HCEC 1CT (cell line): ENCODE measurements around the gene PTMA.
"Not testable (repeated sequence)": the region's sequence is repeated elsewhere in the genome, so short reads cannot be mapped to it uniquely, and the experiment has no call there.

ENCODE experiments used
- DNase-seq: peaks from one replicate; pipeline ENCODE4 v3.0.0-alpha.2; 2017

PTMA gene

DNA sequence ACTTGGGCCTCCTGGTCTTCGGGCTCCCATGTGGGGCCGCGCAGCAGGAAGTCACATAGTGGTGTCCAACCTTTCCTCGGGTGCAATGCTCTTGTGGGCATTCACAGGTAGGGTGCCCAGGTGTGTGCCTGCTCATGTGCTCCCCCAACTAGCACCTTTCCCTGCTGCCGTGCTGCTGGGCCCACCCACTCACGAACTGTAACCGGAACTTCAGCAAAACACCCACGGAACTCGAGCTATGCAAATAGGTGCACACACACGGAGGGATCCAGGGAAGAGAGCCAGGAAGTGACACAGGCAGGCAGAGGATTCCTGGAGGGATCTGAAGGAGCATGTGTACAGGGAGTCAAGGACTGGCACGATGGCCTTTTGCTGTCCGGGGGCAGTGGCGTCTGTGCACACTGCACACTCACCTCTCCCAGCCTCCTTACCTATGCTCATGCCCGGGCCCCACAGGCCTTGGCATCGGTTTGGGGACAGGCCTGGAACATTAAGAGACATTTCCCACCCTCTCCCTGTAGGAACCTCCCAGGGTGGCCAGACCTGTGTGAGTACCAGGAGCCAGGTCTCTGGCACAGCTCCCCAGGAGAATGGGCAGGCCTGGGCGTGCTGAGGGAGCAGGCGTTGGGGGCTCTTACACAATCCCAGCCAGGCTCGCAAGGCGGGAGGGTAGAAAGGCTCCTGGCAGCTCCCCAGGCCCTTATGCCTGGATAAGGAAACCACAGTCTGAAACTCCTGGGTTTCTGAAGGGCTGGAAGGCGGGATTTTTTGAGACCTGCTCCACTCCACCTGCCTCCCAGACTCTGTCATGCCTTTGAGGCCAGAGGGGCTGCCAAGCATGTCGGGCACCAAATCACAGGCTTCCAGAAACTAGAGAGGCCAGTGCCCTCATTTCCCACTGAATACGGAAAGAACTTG, 6.6 kb upstream of the PTMA start:
- DNase-seq = no peak

DNA sequence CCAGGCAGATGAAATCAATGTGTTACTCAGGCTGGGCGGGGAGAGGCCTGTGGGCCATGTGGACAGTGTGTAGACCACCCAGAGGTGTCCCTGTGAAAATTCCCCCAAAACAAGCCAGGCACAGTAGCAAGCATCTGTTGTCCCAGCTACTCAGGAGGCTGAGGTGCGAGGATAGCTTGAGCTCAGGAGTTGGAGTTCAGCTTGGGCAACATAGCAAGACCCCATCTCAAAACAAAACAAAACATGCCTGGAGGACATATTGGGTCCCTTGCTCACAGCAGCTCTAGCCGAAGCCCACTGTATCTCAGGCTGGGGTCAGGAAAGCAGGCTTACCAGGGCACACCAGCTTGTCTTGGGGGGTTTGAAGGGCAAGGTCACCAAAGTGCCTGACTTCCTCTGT, 4.3 kb upstream of the PTMA start:
- no peak for DNase-seq

DNA sequence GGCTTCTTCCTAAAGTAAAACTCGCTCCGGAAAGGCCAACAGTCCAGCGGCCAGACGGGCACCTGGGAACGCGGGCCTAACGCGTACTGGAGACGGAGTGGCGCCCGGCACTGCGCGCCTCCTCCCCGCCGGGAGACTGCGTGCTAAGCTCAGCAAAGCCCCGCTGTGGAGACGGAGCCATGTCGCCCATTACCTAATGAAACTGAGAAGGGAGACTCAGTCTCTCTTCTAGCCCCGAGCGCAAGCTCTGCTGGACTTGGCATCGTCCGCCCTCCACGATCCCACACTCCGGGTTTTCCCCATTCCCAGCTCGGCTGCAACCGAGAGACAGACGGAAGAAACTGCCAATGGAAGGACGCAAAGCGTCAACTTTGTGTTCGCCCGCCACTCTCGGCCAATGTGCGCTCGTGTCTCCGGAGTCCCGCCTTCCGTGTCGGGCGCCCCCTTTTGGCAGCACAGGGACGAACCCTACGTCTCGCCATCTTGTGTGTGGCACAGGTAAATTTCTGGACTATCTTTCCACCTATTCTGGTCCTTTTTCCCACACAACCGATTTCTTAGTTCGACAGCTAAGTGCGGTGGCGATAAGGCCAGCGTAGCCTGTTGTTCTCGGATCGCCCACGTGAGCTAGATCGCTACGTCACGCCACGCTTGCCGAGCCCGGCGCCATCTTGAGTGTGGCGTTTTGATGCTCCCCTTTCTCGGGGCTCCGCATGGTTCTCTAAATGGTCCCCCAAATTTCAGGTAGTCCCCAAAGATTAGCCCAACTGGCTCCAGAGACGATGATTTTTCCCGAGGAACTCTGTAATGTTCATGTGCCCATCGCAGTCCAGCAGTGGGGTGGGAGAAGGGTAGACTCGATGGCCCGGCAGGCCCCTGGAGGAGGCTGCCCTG, 1.3 kb upstream of the PTMA start:
- DNase-seq = peak; percentile 98

DNA sequence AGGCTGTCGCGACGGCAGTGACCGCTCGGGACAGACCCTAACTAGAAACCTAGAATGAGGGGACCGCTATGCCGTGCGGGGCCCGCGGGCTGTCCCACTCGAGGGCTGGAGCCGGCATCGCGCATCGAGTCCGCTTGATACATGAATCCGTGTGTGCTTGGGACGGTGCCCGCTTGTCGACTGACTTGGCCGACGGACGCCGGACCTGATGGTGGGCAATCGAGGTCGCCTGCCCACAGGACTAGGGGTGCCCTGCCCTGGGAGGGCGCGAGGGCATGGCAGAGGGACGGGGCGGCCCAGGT, 749 bp upstream of the PTMA start:
- DNase-seq = no peak

DNA sequence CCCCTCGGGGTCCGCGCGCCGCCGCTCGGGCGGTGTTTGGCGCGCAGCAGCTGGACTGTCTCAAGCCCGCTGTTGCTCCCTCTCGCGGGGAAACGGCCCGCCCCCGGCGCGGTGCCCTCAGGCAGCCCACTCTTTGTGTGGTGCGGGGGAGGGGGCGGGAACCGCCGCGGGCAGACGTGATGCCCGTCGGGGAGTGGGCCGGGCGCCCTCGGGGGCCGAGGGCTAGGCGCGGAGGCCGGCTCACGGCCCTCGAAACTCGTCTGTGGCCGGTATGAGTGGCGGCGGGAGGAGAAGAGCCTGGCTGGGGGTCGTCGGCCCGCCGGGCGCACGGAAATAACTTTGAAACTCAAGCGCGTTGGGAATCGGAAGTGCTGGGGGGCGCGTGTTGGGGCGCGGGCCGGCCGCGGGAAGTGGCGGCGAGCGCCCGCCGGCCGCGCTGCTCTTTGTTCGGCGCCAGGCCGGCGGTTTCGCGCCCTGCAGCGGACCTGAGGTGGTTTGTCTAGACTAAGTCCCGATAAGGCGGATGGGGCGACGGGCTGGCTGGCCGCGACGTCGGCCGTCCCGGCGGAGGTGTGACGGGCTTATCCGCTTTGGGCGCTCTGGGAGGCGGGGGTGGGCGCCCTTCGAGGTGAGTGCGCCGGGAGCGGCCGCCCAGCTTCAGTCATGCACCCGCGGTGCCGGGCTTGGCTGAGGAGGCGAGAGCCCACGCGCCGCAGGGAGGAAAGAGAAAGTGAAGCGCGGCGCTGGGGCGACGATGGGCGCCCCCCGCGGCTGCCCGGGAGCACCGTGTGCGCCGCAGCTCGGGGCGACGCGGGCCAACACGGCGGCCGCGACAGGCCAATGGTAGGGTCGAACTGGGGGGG, 679 bp downstream of the PTMA start:
- peak; percentile 38 for DNase-seq

DNA sequence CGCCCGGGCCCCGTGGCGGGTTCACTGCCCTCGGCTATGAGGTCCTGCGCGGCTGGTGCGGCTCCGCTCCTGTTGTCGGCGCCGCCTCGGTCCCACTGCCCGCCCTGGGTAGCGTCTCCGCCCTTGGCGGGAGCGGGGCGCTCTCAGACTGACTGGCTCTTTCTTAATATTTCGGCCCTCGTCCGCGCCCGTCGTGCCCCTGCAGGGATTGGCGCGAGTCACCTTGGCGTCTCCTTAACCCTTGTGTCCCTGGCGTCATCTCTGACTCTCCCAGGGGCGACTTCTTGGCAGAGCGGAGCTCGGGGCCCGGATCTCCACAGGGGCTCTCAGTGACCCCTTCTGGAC, 1.3 kb downstream of the PTMA start:
- peak; percentile 27 for DNase-seq

DNA sequence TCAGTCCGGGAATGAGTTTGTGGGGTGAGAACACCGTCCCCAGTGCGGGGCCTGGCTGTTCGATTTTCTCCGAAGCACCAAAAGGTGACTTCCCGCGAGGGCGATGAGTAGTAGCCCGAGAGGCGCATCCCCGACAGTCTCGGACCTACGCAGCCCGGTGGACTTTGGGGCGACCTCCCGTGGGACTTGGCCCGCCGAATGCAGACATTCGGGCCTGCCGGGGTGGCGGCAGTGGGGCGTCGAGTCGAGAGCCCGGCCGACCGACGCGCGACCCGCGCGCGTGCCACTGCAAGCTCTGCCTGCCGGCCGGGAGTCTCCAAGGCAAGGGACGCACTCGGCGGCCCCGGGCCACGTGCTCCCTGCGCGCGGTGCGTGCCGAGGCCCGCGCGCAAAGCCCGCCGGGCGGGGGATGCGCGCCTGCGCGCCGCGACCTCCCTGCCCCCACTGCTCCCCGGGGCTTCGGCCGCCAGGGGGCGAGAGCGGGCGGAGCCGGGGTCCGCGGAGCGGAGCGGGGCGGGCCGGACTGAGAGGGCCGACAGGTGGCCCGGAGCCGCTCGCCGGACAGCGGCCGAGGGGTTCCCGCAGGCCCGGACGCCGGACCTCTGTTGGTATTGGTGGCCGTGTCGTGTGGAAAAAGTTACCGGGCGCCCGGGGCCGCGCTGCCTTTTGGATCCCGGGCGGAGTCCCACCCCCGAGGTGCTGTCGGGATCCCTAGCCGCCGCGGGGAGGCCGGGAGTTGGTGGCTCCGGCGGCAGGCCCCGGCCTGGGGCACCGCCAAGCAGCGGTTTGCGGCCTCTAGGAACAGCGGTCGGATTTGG, 1.9 kb downstream of the PTMA start:
- peak; percentile 86 for DNase-seq

DNA sequence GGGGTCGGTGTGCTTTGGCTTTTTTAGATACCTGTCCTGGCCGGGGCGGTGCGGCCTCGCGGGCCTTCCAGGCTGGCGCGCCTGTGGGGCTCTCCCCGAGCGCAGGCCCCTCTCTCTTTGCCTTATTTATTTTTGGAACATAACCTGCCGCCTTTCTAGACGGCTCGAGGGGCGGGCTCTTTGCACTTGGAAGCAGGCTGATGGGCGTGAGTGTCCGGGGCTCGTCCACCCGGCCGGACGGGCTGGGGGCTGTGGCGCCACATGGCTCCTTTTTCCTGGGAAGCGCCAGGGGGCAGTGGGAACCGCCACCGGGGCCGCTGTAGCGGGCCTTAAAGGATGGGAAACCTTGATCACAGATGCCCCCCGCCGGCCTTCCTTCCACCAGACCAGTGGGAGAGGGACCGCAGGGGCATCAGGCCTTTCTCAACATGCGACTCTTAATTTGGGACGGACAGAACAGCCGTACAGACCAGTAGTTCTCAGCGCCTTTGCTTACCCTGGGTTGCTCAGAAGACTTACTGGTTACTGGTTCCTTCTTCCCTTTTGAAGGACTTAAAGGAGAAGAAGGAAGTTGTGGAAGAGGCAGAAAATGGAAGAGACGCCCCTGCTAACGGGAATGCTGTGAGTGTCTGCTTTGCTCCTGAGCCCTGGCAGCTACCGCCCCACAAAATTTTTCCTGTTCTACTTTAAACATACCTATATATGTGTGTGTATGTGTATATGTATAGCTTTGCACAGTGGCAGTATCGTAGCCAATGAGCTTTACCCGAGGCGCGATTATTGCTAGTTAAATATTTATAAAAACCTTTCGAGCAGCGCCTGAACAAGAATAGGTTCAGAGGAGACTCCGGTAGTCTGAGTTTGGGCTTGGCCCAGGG, 2.7 kb downstream of the PTMA start:
- DNase-seq = peak; percentile 7

DNA sequence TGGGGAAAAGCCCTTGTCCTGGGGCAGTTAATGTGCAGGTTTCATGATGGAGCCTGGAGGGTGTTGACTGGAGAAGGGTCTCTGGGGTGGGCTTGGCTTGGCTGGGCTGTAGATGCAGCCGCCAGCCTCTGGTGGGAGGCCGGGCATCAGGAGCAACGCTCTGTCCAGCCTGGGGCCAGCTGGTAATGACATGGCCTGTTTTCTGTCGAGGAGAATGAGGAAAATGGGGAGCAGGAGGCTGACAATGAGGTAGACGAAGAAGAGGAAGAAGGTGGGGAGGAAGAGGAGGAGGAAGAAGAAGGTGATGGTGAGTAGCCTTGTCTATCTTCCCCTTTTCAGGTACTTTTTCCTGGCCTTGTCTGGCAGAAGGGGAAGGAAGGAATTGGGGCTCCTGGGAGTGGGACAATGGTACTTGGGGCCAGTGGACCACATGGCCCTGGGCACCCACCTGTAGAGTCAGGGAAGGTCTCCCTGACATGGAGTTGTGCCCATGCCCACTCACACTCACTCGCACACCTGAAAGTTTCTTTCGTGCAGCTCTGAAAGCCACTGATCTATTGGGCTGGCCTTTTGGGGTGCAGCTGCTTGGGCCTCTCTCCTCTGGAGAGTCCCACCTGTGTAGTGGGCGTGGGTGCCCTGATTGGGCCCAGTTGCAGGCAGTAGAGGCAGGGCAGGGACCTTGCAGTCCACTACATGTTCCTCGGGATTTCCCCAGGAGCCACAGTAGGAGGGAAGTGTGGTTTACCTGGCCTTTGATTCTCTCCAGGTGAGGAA, 3.5 kb downstream of the PTMA start:
- no peak for DNase-seq

DNA sequence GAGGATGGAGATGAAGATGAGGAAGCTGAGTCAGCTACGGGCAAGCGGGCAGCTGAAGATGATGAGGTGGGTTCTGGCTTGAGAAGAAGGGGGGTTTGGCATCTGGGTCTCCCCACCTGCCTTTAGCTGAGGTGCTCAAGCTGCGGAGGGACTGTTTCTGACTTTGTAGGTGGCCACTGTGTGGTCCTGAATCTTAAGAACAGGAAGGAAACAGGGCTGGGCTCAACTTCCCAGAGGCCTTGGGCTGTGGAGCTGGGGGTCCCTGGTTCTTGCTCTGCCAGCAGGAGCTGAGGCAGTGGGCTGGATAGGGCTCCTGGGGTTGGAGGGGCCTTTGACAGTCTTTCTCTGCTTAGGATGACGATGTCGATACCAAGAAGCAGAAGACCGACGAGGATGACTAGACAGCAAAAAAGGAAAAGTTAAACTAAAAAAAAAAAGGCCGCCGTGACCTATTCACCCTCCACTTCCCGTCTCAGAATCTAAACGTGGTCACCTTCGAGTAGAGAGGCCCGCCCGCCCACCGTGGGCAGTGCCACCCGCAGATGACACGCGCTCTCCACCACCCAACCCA, 4.2 kb downstream of the PTMA start:
- DNase-seq = not testable (repeated sequence)

DNA sequence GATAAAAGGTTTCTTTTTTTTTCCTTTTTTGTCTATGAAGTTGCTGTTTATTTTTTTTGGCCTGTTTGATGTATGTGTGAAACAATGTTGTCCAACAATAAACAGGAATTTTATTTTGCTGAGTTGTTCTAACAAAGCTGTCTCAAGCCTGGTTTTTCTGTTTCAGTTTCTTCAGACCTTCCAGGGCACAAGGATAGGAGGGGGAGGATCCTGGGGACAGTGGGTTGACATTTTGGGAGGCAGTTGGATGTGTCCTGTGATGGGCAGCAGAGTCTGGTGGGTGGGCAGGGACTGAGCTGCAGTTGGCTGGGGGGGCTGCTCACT, 5.0 kb downstream of the PTMA start:
- DNase-seq = not testable (repeated sequence)

DNA sequence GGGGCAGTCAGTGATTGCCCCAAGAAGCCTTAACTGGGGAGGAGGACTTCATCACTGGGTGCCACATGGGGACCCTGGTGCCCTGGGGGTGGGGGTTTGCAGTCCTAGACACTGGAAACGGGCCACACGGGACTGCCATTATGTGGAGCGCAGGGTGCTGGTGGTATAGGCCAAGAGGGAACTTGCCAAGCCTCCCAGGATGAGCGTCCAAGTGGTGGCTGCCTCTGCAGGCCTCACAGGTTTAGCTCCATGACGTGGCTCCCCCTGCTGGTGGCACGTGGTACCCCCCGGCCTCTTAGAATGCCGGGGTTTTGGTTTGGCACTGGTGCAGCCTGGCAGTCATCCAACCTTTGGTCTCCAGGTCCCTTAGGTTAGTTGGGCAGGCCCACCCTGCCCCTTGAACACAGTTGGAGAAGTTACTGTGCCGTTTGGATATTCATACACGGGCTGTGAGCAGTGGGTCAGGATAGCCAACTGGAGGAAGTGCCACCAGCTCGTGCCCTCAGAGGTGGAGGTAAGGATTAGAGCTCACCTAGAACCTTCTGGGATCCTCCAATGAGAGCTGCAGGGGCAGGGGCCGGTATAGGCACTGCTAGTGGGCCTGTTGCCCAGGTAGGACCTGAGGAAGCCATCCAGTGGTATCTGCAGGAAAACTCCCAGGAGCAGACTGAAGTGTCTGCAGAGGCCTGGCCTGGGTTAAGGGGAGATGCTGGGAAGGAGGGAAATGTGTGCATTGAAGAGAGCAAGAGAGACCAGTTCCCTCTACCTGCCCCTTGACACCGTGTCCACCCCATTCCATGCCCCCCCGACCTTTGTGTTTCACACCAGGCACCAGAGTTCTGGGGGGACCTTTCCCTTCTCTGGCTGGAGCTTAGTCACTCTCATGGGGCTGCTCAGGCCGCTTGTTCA, 5.7 kb downstream of the PTMA start:
- peak; percentile 78 for DNase-seq

DNA sequence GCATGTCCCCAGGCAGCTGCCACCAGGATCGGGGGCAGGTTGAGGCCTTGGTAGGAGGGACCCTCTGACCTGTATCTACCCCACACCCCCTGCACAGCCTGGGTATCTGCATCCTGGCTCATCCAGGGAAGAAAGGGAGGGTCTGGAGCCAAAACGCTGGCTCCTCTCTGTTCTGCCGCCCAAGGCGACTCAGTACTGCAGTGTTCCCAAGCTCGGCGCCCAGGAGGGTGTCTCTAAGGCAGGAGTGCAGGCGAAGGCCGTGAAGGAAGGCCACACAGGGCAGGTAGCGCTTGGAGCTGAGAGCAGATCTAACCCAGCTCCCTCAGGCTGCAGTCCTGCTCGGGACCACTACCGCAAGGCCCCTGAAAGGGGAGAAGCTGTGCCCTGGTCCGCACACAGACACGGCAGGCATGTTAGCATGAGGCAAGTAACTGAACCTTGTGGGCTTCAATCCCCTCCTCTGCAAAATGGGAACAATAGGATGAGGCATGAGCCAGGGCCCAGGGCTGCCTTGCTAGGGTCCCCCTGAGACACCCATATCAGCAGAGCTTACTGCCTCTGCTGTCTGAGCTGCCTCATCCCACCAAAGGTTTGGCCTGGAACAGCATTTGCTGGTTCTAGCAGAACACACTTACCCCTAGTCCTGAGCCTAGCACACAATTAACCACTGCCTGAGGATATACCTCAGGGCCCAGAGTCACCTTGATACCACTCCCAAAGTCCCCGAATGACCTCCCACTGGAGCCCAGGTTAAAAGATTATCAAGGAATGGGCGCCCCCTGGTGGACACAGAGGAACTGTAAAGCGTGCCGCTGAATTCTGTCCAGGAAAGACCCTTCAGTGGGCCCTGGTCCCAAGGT, 6.5 kb downstream of the PTMA start:
- DNase-seq = peak; percentile 22

DNA sequence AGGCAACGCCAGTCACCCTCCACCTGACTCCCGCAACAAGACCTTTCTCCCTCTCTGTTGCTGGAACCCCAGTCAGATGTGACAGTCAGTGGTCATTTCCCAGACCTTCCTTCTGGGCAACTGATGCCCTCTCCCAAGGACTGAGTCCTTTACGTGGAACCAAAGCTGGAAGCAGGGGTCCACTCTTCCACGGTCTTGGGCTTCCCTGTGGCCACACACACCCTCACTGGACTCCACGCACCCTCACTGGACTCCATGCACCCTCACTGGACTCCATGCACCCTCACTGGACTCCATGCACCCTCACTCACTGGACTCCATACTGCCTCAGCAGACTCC, 7.1 kb downstream of the PTMA start:
- no peak for DNase-seq

DNA sequence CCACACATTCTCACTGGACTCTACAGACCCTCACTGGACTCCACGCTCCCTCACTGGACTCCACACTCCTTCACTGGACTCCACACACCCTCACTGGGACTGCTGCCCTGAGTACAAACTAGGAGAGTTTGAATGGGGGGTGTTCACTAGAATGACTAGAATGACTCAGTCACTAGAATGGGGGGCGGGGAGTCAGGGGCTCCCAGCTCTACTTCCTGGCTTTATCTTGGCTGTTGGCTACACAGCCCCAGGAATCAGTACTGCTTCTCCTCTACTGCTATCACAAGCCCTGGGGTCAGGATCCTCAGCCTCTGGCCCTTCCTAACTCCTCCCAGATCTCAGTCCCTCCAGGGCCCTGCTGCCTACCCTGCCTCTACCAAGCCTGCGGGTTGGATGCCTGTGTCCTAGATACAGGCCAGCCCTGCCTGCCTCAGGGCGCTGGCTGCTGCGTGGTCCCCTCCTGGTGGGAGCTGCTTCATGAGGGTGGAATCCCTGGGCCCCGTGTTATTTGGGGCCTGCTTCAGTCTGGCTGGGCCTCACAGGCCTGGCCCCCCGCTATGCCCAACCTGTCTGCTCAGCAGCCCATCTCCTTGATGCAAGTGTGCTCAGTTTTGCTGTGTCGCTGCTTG, 7.8 kb downstream of the PTMA start:
- peak; percentile 17 for DNase-seq

DNA sequence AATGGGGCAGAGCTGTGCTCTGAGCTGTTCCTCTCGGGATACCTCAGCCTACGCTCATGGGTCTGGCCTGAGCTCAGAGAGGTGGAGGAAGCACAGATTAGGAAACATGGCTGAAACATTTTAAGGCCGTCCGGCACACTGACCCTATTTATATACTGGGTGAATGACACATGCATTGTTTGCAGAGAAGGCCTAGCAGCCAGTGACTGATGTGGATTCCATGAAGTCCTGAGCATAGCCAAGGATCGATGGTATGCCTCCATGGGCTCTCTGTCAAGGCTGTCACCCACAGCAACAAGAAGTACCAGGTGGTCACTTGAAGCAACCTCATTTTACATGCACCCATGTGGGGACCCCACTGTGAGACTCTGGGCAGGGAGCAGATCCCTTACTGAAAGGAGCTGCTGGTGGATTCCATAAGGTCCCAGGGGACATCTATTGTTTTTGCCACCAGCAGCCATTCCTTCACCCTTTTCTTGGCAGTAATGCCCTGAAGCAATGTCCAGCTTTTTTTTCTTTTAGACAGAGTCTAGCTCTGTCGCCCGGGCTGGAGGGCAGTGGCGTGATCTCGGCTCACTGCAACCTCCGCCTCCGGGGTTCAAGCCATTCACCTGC, 8.4 kb downstream of the PTMA start:
- DNase-seq = peak; percentile 46
